HG03575 (cell line): ENCODE results near the gene DCN.
"Not testable (repeated sequence)": the region's sequence is repeated elsewhere in the genome, so short reads cannot be mapped to it uniquely, and the experiment has no call there.

Source experiments
- ATAC-seq: cut with Tn5 transposase; IDR thresholded peaks from one replicate; pipeline ENCODE4 v1.9.1; 2021; ENCODE audit not compliant: unreplicated experiment, insufficient number of reproducible peaks, low FRiP score; ENCODE audit errors: extremely low read depth

DCN gene, protein sequence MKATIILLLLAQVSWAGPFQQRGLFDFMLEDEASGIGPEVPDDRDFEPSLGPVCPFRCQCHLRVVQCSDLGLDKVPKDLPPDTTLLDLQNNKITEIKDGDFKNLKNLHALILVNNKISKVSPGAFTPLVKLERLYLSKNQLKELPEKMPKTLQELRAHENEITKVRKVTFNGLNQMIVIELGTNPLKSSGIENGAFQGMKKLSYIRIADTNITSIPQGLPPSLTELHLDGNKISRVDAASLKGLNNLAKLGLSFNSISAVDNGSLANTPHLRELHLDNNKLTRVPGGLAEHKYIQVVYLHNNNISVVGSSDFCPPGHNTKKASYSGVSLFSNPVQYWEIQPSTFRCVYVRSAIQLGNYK

DNA sequence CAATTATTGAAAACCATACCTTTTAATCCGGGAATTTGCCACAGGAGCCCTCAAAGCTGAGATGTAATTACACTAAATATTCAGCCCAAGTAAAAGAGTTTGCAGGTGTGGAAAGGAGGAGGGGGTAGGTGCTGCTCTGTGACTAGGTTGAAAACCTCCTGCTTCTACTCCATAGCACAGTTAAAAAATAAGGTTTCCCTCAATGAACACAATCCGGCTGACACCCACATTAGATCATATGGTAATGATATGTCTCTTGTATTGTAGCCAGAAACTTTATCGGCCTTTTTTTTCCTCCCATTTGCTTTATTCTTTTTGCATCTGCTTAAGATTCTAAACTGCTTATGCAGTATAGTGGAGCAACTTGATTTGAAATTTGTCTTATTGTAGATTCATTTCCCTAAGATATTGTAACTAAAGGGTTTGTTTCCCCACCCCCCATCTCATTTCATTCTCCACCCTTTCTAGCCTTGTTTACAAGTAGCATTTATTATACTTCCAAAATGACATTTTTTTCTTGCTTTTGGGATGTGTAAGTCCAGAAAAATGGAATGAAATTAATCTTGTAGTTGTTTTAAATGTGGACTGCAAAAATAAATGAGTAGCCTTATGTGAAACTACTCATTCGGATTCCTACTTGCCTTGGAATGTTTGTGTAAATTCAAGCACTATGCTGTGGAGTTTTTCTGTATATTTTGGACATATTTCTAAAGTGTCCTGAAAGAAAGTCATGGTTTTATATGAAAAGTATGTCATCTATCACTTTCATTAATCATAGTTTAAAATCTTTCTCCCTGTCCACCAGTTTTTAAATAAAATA is at the start of gene DCN:
DCN (minus strand) TSS at position 182 of the 820 bp plus-strand sequence. CDS start 4,265 bp downstream, outside the sequence.
- ATAC-seq, result no peak

DNA sequence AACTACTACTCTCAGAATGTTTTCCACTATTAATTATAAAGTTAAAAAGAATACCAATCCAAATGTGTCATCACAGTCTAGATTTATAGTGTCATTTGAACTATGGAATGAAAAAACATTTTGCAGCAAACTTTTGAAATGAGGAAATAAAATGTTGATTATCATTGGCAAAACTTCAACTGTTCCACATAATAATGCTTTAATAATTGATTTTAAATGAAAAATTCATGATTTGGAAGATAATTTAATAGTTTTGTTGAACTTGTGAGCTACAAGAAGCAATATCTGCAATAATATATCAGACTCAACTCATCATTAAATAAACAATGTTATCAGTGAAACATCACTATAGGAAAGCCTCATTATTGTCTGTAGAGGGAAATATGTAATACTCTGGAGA is 48.2 kb upstream of the DCN start:
- no peak for ATAC-seq

DNA sequence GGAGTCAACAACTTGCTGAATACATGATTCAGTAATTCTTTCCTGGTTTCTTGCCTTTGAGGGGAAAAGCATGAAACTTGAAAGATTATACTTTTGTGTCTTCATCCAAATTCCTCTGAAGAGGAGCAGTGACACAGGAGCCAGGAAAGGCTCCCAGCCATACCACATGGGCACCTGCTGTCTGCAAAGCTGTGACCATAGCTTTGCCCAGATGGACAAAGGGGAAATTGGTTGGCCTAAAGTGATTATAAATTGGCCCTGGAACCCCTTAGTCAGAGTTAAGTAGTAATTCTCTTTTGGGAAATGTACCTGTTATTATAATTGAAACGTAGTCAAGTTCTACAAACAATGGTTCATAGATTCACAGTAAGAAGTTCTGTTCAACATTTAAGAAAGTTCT is 44.3 kb upstream of the DCN start:
- ATAC-seq, result no peak

DNA sequence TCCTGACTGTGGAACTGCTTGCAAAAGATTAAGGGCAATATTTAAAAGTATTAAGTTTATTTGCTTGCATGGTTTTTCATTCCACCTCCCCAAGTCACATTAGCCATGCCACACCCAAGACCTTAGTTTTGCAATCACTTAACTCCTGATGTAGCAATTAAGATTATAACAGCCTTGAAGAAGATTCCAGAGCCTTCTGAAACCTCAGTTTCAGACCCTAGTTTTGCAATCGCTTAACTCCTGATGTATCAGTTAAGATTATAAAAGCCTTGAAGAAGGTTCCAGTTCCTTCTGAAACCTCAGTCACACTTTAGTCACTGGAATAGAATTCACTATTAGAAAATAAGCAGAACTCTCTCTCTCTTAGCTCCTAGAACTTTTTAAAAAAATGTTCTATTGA is 42.7 kb upstream of the DCN start:
- no peak for ATAC-seq

DNA sequence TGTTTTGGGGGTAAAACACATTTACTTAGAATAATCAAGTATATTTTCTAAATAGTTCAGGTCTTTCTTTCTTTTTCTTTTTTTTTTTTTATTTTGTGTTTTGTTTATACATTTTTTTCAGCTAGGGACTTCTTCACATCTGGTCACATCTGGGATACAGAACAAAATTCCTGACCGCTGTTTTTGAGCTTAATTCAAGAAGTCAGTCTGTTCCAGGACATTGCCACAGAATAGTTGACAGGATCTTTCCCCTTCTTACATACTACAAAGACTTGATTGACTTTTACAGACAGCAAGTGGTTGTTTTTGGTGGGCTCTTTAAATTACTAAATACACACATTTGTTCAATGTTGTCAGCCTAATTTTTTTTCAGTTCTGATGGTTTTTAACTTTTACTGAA is 41.8 kb upstream of the DCN start:
- no peak for ATAC-seq

DNA sequence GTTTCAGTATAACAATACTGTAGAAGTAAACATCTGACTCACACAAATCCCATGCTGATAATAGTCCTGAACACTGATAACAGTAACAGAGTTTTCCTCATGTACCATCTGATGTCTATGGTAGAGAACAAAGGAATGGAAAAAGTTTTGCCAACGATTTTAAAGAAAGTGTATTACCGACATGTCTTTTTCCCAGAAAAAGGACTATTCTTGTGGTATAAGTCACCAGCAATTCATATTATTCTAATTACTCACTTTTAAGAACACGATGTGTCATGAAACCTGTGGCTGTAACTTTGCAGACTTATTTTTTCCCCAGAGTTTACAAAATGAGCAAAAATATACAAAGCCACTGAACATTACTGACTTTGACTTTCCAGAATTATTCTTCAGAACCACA is 40.1 kb upstream of the DCN start:
- no peak for ATAC-seq

DNA sequence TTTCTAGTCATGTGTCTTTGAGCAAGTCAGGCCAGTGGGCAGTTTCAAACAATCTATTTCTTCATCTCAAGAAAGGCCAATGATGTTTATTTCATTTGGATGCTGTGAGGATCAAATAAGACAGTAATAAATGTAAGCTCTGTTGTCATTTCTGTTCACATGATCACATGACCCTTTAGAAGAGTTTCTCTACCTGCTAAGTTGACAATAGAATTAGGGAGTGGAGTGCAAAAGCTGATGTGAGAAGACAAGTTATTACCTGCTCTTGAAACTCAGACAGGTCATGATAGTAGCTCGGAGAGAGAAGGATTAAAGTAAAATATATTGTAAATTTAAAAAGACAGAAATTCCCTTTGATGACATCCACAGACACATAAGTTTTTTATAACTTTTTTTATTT is 37.3 kb upstream of the DCN start:
- no peak for ATAC-seq

DNA sequence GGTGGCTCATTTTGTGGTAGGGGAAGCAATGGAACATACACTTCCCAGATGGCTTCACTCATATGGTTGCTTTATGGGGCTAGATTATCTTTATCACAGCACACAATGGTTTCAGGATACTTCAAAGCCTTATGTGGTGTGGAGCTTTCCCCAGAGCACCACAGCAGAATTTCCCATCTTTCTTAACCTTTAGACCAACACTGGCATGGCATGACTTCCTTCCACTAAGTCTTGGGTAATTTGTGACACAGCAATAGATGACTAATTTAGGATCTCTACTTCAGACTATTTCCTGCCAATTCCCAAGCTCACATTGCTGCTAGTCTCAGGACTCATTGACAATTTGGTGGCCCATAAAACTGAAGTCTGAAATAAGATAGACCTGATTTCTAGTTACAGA is 36.9 kb upstream of the DCN start:
- ATAC-seq, result no peak

DNA sequence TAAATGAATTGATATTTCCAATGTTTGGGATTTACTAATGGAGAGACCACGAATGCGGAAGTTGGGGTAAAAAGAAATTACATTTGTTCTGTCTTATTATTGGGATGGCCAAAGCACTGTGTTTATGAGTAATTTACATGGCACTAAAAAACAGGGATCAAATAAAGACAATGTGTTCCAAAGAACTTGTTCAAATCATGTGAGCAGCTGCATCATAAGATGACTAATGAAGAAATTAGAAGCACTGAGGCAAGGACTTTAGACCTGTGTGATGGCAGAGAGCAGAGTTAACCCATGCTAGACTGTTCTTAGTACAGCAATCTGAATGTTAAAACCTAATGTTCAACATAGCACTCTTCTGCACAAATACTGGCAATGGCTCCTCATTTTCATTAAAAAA is 34.3 kb upstream of the DCN start:
- ATAC-seq, result no peak

DNA sequence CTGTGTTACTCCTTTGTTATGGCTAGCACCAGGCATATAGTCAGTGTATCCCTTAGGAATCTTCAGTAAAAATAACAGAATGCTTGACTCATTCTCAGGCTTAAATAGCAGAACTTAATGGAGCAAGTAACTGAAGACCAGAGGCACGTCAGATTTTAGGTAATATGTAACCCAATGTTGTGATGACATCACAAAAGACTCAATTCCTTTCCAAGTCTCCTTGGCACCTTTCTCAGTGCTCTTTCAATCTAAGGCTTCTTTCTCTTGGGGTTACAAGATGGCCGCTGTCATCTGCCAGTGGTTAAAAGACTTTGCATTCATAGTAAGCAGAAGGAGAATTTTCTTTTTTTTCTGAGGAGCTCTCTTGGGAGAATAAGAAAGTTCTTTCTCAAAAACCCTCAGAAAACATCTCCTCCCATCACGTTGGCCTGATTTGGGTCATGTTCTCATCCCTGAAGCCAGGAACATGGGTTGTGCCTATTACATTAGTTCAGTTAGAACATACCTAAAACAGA is 33.4 kb upstream of the DCN start:
- no peak for ATAC-seq

DNA sequence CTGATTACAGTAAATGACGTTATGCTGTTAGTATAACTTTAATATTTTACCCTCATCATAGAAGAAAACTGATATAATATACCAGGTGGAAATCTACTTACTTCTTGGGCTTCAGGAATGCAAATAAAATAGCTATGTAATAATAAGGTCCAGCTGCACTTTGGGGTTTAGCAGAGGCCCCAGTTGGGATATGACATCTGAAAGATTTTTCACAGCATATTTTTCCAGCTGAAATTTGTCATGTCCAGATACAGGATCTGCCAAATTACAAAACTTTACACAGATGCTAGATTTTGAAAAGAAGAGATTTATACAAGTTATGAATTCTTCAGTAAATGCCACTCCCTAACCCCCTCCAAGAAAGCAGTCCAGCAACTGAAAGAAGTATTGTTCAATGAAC is 29.2 kb upstream of the DCN start:
- no peak for ATAC-seq

DNA sequence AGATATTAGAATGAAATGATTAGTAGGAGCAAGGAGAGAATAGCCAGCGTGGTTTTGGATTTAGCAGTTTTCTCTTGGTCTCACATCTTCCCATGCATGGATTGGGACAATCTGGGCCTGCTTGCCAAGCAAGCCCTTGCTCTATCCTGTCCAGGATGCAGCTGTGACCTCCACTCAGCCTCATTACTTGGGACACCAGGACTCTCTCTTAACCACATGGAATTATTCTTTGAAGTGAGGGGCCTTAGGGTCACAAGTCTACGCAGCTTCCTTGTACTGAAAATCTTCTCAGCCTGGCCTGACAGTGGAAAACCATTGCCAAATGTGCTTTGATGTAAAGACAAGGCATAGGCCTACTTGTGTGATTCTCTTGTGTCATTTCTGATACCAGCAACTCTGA is 28.0 kb upstream of the DCN start:
- no peak for ATAC-seq

DNA sequence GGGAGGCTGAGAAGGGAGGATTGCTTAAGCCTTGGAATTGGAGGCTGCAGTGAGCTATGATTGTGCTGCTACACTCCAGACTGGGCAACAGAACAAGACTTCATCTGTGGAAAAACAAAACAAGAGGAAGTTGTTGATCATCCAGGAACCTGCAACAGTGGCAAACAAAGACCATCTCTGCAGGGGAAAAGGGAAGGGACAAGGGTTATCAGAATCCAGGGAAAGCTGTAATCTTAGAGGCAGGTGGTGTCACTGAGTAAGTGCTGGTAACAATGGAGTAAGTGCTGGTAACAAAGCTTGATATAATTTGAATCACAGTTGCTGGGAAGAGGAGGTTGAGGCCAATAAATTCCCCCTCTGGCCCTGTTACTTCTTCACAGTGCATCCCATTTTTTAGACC is 27.5 kb upstream of the DCN start:
- ATAC-seq, result no peak

DNA sequence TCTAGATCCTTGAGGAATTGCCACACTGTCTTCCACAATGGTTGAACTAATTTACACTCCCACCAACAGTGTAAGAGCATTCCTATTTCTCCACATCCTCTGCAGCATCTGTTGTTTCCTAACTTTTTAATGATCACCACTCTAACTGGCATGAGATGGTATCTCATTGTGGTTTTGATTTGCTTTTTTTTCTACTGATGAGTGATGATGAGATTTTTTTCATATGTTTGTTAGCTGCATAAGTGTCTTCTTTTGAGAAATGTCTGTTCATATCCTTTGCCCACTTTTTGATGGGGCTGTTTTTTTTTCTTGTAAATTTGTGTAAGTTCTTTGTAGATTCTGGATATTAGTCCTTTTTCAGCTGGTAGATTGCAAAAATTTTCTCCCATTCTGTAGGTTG is 24.7 kb upstream of the DCN start:
- ATAC-seq, result not testable (repeated sequence)

DNA sequence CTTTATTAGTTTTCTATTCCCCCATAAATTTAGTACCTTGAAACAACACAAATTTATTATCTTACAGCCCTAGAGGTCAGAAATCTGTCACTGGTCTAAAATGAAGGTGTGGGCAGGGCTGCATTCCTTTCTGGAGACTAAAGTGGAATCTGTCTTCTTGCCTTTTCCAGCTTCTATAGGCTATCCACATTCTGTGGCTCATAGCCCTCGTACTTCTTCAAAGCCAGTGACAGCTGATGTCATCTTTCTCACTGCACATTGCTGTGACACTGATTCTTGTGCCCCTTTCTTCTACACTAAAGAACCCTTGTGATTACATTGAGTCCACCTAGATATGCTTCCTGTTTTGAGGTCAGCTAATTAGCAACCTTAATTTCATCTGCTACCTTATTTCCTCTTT is 23.2 kb upstream of the DCN start:
- ATAC-seq, result no peak

DNA sequence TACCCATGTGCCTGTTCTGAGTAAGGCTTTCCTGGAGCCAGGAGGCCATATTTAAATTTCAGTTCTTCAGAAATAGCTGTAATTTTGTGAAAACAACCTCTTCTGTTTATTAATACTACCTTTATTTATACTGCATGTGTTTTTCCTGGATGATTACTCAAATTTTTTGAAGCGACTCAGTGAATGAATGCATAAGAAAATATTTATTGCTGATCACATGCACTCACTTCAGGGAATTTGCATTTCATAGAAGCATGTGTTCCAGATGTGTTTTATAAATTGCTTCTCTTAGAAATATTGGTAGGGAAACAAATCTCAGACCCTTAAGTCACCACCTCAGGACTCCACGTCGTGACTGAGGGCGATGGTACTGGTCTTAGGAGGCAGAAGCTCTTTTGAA is 21.8 kb upstream of the DCN start:
- ATAC-seq, result no peak

DNA sequence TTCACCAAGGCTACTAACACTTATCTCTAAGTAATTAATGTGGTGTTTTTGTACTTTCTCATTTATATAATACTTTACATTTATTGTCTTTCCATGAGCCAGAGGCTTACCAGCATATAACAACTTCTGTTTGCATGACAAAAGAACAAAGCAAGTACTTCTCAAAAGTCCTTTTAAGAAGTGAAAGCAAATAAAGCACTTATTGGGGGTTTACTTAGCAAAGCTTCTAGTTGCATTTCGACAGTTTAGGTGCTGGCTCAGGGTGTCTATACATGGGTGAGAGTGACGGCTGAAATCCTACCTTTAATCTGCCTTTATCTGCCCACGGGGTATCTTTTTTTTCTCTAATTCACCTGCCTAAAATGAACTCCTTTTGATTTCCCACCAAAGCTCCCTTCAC is 21.0 kb upstream of the DCN start:
- no peak for ATAC-seq

DNA sequence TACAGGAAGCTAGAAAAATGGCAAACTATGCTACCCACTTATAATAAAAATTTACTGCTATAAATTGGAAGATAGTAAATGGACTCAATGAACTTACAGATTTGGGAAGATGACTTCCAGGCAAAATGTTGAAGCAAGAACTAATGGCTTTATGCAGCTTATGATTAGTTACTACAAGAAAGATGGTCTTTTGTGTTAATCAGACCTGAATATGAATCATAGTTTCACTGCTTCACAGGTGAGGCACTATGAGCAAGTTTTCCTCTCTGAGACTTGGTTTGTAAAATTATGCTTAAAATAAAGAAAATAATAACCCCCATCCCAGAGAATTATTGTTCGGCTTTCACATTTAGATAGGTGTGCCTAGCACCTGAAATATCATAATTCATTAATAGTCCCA is 19.8 kb upstream of the DCN start:
- ATAC-seq, result no peak

DNA sequence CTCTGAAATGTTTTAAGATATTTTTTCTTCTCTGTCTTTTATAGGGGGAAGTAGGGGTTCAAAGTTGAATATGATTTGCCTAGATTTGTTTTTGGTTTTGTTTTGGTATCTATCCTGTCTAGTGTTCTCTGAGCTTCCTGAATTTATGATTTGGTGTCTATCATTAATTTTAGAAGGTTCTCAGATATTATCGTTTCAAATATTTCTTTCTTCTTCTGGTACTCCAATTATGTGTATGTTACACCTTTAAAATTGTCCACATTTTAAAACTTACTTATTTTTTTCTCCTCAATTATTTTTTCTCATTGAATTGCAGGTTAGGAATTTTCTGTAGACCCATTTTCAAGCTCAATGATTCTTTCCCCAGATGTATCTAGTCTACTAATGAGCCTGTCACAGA is 13.8 kb upstream of the DCN start:
- no peak for ATAC-seq

DNA sequence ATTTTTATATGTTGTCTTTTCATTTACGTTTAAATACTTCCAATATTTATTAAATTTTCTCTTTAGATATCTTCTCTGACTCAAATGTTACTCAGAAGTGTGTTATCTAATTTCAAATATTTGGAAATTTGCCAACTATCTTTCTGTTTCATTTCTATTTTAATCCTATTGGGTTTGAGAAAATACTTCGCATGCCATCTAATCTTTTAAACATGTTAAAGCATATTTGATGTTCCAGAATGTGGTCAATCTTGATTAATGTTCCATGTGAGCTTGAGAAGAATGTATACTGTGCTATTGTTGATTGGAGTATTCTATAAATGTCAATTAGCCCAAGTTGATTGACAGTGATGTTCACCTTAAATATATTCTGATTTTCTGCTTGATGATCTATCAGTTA is 11.9 kb upstream of the DCN start:
- no peak for ATAC-seq
